DMS 273 (cell line): ENCODE results near the gene TUBGCP4.

ENCODE experiments used
- DNase-seq: peaks from one replicate; lab custom pipeline; 2025; ENCODE audit not compliant: unreplicated experiment; lab: John Stamatoyannopoulos, UW

Gene TUBGCP4

GRCh38 chr15:43403616-43404015 lies 32.7 kb downstream of the TUBGCP4 start:
- DNase-seq, result no peak

GRCh38 chr15:43404130-43404529 lies 33.2 kb downstream of the TUBGCP4 start:
- DNase-seq, result peak; percentile 21

GRCh38 chr15:43406189-43406588 lies 35.3 kb downstream of the TUBGCP4 start:
- no peak for DNase-seq

- no peak for DNase-seq
Observed at GRCh38 chr15:43406808-43407207, 35.9 kb downstream of the TUBGCP4 start.

- DNase-seq, result peak; percentile 7
Observed at GRCh38 chr15:43408789-43409188, 37.9 kb downstream of the TUBGCP4 start.

GRCh38 chr15:43410572-43411214 lies 39.8 kb downstream of the TUBGCP4 start:
- no peak for DNase-seq

GRCh38 chr15:43412096-43412495 lies 41.2 kb downstream of the TUBGCP4 start:
- no peak for DNase-seq

GRCh38 chr15:43414196-43414595 lies 43.3 kb downstream of the TUBGCP4 start:
- no peak for DNase-seq

- no peak for DNase-seq
Observed at GRCh38 chr15:43420435-43420834, 49.5 kb downstream of the TUBGCP4 start.

GRCh38 chr15:43420876-43421275 lies 50.0 kb downstream of the TUBGCP4 start:
- DNase-seq, result no peak

GRCh38 chr15:43423793-43424192 lies 52.9 kb downstream of the TUBGCP4 start:
- no peak for DNase-seq

- DNase-seq, result no peak
Observed at GRCh38 chr15:43429687-43430086, 58.8 kb downstream of the TUBGCP4 start.

GRCh38 chr15:43433165-43433564 lies 62.3 kb downstream of the TUBGCP4 start:
- DNase-seq, result no peak

GRCh38 chr15:43433661-43434303 lies 62.9 kb downstream of the TUBGCP4 start:
- DNase-seq, result no peak

GRCh38 chr15:43434446-43434845 lies 63.5 kb downstream of the TUBGCP4 start:
- DNase-seq, result no peak

- DNase-seq, result no peak
Observed at GRCh38 chr15:43436395-43436794, 65.5 kb downstream of the TUBGCP4 start.

- DNase-seq, result no peak
Observed at GRCh38 chr15:43439268-43439667, 68.4 kb downstream of the TUBGCP4 start.

- peak; percentile 79 for DNase-seq
Observed at GRCh38 chr15:43440721-43441281, 69.9 kb downstream of the TUBGCP4 start.

- DNase-seq, result peak; percentile 26
Observed at GRCh38 chr15:43441316-43441715, 70.4 kb downstream of the TUBGCP4 start.

- DNase-seq, result no peak
Observed at GRCh38 chr15:43446344-43446743, 75.4 kb downstream of the TUBGCP4 start.

- DNase-seq, result no peak
Observed at GRCh38 chr15:43449981-43450380, 79.1 kb downstream of the TUBGCP4 start.
